Liver (tissue), 9 donors: ENCODE measurements around the gene COMMD1. TPM values are rescaled to one million over a fixed set of nuclear protein-coding genes. Genes with fewer than 3 reads are reported as not detected.

Source experiments
- DNase-seq: peaks from one replicate; pipeline ENCODE4 v3.0.0-alpha.2; 2017; ENCODE audit warnings: low spot score
- H3K27ac ChIP-seq, 2 donors: one replicate each; pipeline ENCODE4 v1.7.0; 2013; ENCODE audit warnings: inconsistent platforms in 2 of 2, low read length in 2 of 2, control low read depth in 1 of 2, low read depth in 1 of 2, mild to moderate bottlenecking in 1 of 2
- H3K27me3 ChIP-seq, 4 donors: one replicate each; pipeline versions ENCODE4 v1.6.1 to v1.7.0; 2013; ENCODE audit warnings: low read length in 3 of 4, inconsistent platforms in 1 of 4, mild to moderate bottlenecking in 1 of 4, moderate library complexity in 1 of 4; ENCODE audit not compliant: control insufficient read depth in 4 of 4, insufficient read depth in 4 of 4
- H3K36me3 ChIP-seq, 4 donors: one replicate each; pipeline versions ENCODE4 v1.6.1 to v1.7.0; 2013; ENCODE audit warnings: low read length in 3 of 4, mild to moderate bottlenecking in 3 of 4, low read depth in 1 of 4, moderate library complexity in 1 of 4; ENCODE audit not compliant: control insufficient read depth in 4 of 4, insufficient read depth in 3 of 4
- H3K4me1 ChIP-seq, 4 donors: one replicate each; pipeline versions ENCODE4 v1.6.1 to v1.7.0; 2013; ENCODE audit warnings: low read length in 3 of 4, mild to moderate bottlenecking in 3 of 4, moderate library complexity in 1 of 4; ENCODE audit not compliant: control insufficient read depth in 4 of 4, insufficient read depth in 4 of 4
- H3K4me3 ChIP-seq, 3 donors: one replicate each; pipeline versions ENCODE4 v1.6.1 to v1.7.0; 2013; ENCODE audit warnings: low read length in 3 of 3, control low read depth in 1 of 3, low read depth in 1 of 3, mild to moderate bottlenecking in 1 of 3
- H3K9ac ChIP-seq, 2 donors: one replicate each; pipeline ENCODE4 v1.7.0; 2013; ENCODE audit warnings: low read length in 2 of 2, mild to moderate bottlenecking in 2 of 2, moderate library complexity in 2 of 2, control low read depth in 1 of 2, low read depth in 1 of 2
- H3K9me3 ChIP-seq, 4 donors: one replicate each; pipeline versions ENCODE4 v1.6.1 to v1.7.0; 2013; ENCODE audit warnings: low read length in 3 of 4; ENCODE audit not compliant: control insufficient read depth in 4 of 4
- ATF3 ChIP-seq: IDR thresholded peaks from 2 replicates; pipeline ENCODE4 v1.6.1; 2016; ENCODE audit warnings: antibody characterized with exemption
- CTCF ChIP-seq: fragments of 150-350 bp; IDR thresholded peaks from 2 replicates; pipeline ENCODE4 v1.5.1; 2017; ENCODE audit warnings: improper control_type of control experiment, low read depth, low read length; ENCODE audit not compliant: missing input control
- EGR1 ChIP-seq, 2 donors: IDR thresholded peaks; 2 replicates each; pipeline ENCODE4 v1.6.1; 2016 to 2018; ENCODE audit warnings: antibody characterized with exemption in 2 of 2, low read depth in 2 of 2
- FOXA1 ChIP-seq: IDR thresholded peaks from 2 replicates; pipeline ENCODE4 v1.6.1; 2016; ENCODE audit warnings: antibody characterized with exemption
- FOXA2 ChIP-seq: IDR thresholded peaks from 2 replicates; pipeline ENCODE4 v1.6.1; 2016; ENCODE audit warnings: antibody characterized with exemption
- GABPA ChIP-seq, 2 donors: IDR thresholded peaks in 1 of 2; conservative IDR thresholded peaks in 1 of 2; 2 replicates each; pipeline ENCODE4 v1.6.1; 2016; ENCODE audit warnings: antibody characterized with exemption in 2 of 2, mild to moderate bottlenecking in 1 of 2, moderate library complexity in 1 of 2
- HNF4A ChIP-seq, 2 donors: conservative IDR thresholded peaks; 2 replicates each; pipeline ENCODE4 v1.6.1; 2016; ENCODE audit warnings: antibody characterized with exemption in 2 of 2, mild to moderate bottlenecking in 2 of 2
- HNF4G ChIP-seq: IDR thresholded peaks from 2 replicates; pipeline ENCODE4 v1.6.1; 2016; ENCODE audit warnings: antibody characterized with exemption
- JUND ChIP-seq, 2 donors: IDR thresholded peaks; 2 replicates each; pipeline ENCODE4 v1.6.1; 2016; ENCODE audit warnings: antibody characterized with exemption in 2 of 2
- NR2F2 ChIP-seq: IDR thresholded peaks from 2 replicates; pipeline ENCODE4 v1.6.1; 2016; ENCODE audit warnings: antibody characterized with exemption
- RXRA ChIP-seq, 2 donors: IDR thresholded peaks; 2 replicates each; pipeline ENCODE4 v1.6.1; 2017 to 2018; ENCODE audit warnings: antibody characterized with exemption in 2 of 2, mild to moderate bottlenecking in 1 of 2
- SP1 ChIP-seq: IDR thresholded peaks from 2 replicates; pipeline ENCODE4 v1.6.1; 2018; ENCODE audit warnings: antibody characterized with exemption, mild to moderate bottlenecking
- TAF1 ChIP-seq: conservative IDR thresholded peaks from 2 replicates; pipeline ENCODE4 v1.6.1; 2016; ENCODE audit warnings: antibody characterized with exemption, mild to moderate bottlenecking
- WGBS: extraction: QIAGEN DNeasy Blood & Tissue Kit; methylation state at CpG from one replicate; pipeline ENCODE4 v1.1.7; 2013; 5-methylcytosine and 5-hydroxymethylcytosine counted together
- polyA plus RNA-seq, 2 donors: library from polyadenylated mRNA; stranded (reverse) in 1 of 2; unstranded in 1 of 2; fragments of 200-250 nt in 1 of 2; fragments of >200 nt in 1 of 2; fragmentation: Nextera tagmentation in 1 of 2; extraction: Ambion mirVana in 1 of 2; gene quantifications; one replicate each; pipeline versions ENCODE4 v1.2.1 to v1.2.3, GENCODE V29; 2013 to 2015
- total RNA-seq, 2 donors: library from RNA; depleted of rRNA; stranded (reverse); fragments of >200 nt; gene quantifications; one replicate each; pipeline ENCODE4 v1.2.3, GENCODE V29; 2014
- TF ChIP-seq, protein P1 (sequence below): IDR thresholded peaks from 2 replicates; pipeline ENCODE4 v1.6.1; 2016; ENCODE audit warnings: antibody characterized with exemption
- TF ChIP-seq, protein P2 (sequence below): IDR thresholded peaks from 2 replicates; pipeline ENCODE4 v1.6.1; 2016; ENCODE audit warnings: antibody characterized with exemption
- donor health status: healthy.
- donor health status: healthy.
- donor health status: healthy.
- donor health status: healthy.
- donor health status: healthy.

Gene COMMD1
- total and polyA plus RNA-seq, 4 donors = 17.4 to 47.9 (median 20.7) TPM

DNA sequence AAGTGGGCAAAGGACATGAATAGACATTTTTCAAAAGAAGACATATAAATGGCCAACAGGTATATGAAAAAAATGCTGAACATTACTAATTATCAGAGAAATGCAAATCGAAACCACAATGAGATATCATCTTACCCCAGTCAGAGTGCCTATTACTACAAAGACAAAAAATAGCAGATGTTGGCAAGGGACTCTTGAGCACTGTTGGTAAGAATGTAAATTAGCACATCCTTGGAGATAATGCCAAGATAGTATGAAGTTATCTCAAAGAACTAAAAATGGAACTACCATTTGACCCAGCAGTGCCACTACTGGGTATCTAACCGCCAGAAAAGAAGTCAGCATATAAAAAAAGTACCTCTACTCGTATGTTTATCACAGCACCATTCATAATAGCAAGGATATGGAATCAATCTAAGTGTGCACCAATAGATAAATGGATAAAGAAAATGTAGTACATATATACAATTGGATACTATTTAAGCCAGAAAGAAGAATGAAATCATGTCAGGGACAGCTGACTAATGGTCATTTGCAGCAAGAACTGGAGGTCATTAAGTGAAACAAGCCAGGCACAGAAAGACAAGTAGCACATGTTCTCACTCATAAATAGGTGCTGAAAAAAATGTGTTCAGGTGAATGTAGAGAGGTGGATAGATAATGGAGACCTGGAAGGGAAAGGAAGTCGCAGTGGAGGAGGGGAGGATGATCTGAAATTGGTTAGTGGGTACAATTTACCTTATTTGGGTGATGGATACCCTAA is 148.7 kb downstream of the COMMD1 start:
- Histone ChIP-seq H3K9ac (no peak overlapping the region), H3K9me3 (no peaks in the 10 kb centered on the region), H3K27ac (no peak overlapping the region), H3K4me1 (peaks cover 0 to 1% (median 0%) of the 10 kb centered on the region in 4 donors), H3K27me3 (no peaks in the 10 kb centered on the region), H3K36me3 (no peaks in the 10 kb centered on the region), H3K4me3 (no peak overlapping the region)
- 94% methylated on average over 4 of the region's 4 CpGs for WGBS
- TF ChIP-seq RXRA (IDR thresholded peaks at IDR 0.05) (no peak), TAF1 (no peak), JUND (IDR thresholded peaks at IDR 0.05) (no peak), EGR1 (IDR thresholded peaks at IDR 0.05; ENCODE audit: low read depth in 2 of 2) (no peak), FOXA2 (no peak), SP1 (no peak), CTCF (no peak), NR2F2 (no peak)
- TF ChIP-seq, protein P1, sequence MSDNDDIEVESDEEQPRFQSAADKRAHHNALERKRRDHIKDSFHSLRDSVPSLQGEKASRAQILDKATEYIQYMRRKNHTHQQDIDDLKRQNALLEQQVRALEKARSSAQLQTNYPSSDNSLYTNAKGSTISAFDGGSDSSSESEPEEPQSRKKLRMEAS = no peak
- no peak for DNase-seq

- no peak for DNase-seq
- no peak for TF ChIP-seq NR2F2
- TF ChIP-seq HNF4A (conservative IDR thresholded peaks at IDR 0.05) = no peak
- TF ChIP-seq, protein P1 = no peak
- no peak for TF ChIP-seq GABPA (IDR thresholded peaks at IDR 0.05 in 1 of 2, conservative IDR thresholded peaks at IDR 0.05 in 1 of 2)
- TF ChIP-seq TAF1 = no peak
- TF ChIP-seq EGR1 (IDR thresholded peaks at IDR 0.05; ENCODE audit: low read depth in 2 of 2) = no peak
- TF ChIP-seq FOXA1 = no peak
- no peak for TF ChIP-seq FOXA2
- TF ChIP-seq JUND (IDR thresholded peaks at IDR 0.05) = no peak
- TF ChIP-seq, protein P2, sequence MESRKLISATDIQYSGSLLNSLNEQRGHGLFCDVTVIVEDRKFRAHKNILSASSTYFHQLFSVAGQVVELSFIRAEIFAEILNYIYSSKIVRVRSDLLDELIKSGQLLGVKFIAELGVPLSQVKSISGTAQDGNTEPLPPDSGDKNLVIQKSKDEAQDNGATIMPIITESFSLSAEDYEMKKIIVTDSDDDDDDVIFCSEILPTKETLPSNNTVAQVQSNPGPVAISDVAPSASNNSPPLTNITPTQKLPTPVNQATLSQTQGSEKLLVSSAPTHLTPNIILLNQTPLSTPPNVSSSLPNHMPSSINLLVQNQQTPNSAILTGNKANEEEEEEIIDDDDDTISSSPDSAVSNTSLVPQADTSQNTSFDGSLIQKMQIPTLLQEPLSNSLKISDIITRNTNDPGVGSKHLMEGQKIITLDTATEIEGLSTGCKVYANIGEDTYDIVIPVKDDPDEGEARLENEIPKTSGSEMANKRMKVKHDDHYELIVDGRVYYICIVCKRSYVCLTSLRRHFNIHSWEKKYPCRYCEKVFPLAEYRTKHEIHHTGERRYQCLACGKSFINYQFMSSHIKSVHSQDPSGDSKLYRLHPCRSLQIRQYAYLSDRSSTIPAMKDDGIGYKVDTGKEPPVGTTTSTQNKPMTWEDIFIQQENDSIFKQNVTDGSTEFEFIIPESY = no peak
- TF ChIP-seq CTCF = no peak
- no peak for TF ChIP-seq ATF3
- TF ChIP-seq HNF4G = no peak
- Histone ChIP-seq H3K4me3 (no peak overlapping the region), H3K9ac (no peak overlapping the region), H3K9me3 (no peaks in the 10 kb centered on the region), H3K4me1 (peaks cover 0 to 1% (median 0%) of the 10 kb centered on the region in 4 donors), H3K36me3 (no peaks in the 10 kb centered on the region), H3K27me3 (no peaks in the 10 kb centered on the region), H3K27ac (no peak overlapping the region)
- 91% methylated on average over 3 of the region's 3 CpGs for WGBS
Measured at GRCh38 chr2:62054916-62055450, 149.5 kb downstream of the COMMD1 start.
